ENCODE results near the gene ETV1. TPM values are rescaled to one million over a fixed set of nuclear protein-coding genes. Genes with fewer than 3 reads are reported as not detected.

The ETV1 gene
- total and polyA plus RNA-seq, 9 of the 15 experiments (the other 6 are each of a cell fraction or from before 2014, with no cell fraction given), result 7.2 to 27.4 (median 14.0) TPM

- 32% methylated on average over 5 of the region's 5 CpGs for WGBS (ENCODE audit: insufficient coverage, low coverage, missing lambda C conversion rate)
- ATAC-seq, result 0 out of 3 replicates have a peak, but pooled peaks have one; percentile 8
- Histone ChIP-seq H3K36me3 (ENCODE audit: control insufficient read depth, insufficient read depth, low read length) (peaks cover 10% of the 10 kb centered on the region; the same call in 1 of the 3 replicates), H2AFZ (ENCODE audit: low read depth, low read length) (peak overlapping the region; percentile 84), H3K9ac (ENCODE audit: insufficient read depth in 1 of 2, low read depth in 2 of 2, low read length in 2 of 2) (peak overlapping the region in 1 of 2 experiments; percentile 69; a peak in 2 of 4 replicates), H3K9me1 (ENCODE audit: control insufficient read depth, insufficient read depth, low read length) (no peaks in the 10 kb centered on the region), H3K27me3 (ENCODE audit: control insufficient read depth in 2 of 2, insufficient read depth in 2 of 2, low read length in 2 of 2) (no peaks in the 10 kb centered on the region), H3K79me2 (ENCODE audit: control insufficient read depth, insufficient read depth, low read length) (peaks cover 32% of the 10 kb centered on the region), H3K4me3 (no peak overlapping the region), H3K4me2 (ENCODE audit: insufficient read depth, low read length) (peak overlapping the region; percentile 61), H3K9me3 (replicated peaks; ENCODE audit: control insufficient read depth, insufficient read depth, low read depth, low read length) (no peaks in the 10 kb centered on the region), H3K4me1 (replicated peaks in 1 of 2; ENCODE audit: control insufficient read depth in 2 of 2, insufficient read depth in 2 of 2, low read length in 2 of 2) (peaks cover 0 to 19% of the 10 kb centered on the region in 2 experiments; a peak in 3 of 5 replicates), H3K27ac (ENCODE audit: extremely low read depth, low read depth, low read length) (peak overlapping the region; percentile 85), H4K20me1 (replicated peaks; ENCODE audit: control insufficient read depth, insufficient read depth, low read length) (no peaks in the 10 kb centered on the region)
- in situ Hi-C loops (cut with MboI), result loop anchor here (25.0 kb wide), 1 partner anchor 1268 kb away; no protein-coding TSS in a partner anchor
- ChIA-PET POLR2A (interaction anchor here (0.6 to 4.3 kb wide), 4 partner anchors 9 to 42 kb away, joined by 3 to 17 read pairs (median 5); partner anchors contain the start of gene ETV1), CTCF (ENCODE audit: low intra/inter-chr PET ratio) (no interaction called here)
- intact Hi-C loops (cut with micrococcal nuclease), result loop anchor here (5.0 kb wide), 1 partner anchor 1578 kb away; the partner anchor contains the start of gene VWDE
- peak in 1 of 4 experiments; percentile 18 for DNase-seq (ENCODE audit: extremely low read depth in 1 of 4, low spot score in 3 of 4)
- no TSS peak for BruUV-seq (replicated peaks)
- FAIRE-seq, result no peak
- TF ChIP-seq C11orf30 (IDR thresholded peaks at IDR 0.05; ENCODE audit: low read depth) (peak; percentile 16; the same call in 1 of the 2 replicates), ARHGAP35 (IDR thresholded peaks at IDR 0.05; ENCODE audit: partially characterized antibody) (no peak), KAT2B (IDR thresholded peaks at IDR 0.05; ENCODE audit: low read depth, low read length) (no peak), CEBPB (tag; IDR thresholded peaks at IDR 0.05) (peak; percentile 37; the same call in 1 of the 2 replicates), ATF3 (IDR thresholded peaks at IDR 0.05) (0 out of 2 replicates have a peak, but pooled peaks have one; percentile 10), ATF3 (CRISPR knock-in tag; conservative IDR thresholded peaks at IDR 0.05) (no peak), AFF1 (IDR thresholded peaks at IDR 0.05; ENCODE audit: low read depth in 1 of 2, partially characterized antibody in 2 of 2) (no peak), PTRF (tag; IDR thresholded peaks at IDR 0.05) (no peak), OTX1 (CRISPR knock-in tag; IDR thresholded peaks at IDR 0.05) (no peak)
- TF ChIP-seq, protein P1, sequence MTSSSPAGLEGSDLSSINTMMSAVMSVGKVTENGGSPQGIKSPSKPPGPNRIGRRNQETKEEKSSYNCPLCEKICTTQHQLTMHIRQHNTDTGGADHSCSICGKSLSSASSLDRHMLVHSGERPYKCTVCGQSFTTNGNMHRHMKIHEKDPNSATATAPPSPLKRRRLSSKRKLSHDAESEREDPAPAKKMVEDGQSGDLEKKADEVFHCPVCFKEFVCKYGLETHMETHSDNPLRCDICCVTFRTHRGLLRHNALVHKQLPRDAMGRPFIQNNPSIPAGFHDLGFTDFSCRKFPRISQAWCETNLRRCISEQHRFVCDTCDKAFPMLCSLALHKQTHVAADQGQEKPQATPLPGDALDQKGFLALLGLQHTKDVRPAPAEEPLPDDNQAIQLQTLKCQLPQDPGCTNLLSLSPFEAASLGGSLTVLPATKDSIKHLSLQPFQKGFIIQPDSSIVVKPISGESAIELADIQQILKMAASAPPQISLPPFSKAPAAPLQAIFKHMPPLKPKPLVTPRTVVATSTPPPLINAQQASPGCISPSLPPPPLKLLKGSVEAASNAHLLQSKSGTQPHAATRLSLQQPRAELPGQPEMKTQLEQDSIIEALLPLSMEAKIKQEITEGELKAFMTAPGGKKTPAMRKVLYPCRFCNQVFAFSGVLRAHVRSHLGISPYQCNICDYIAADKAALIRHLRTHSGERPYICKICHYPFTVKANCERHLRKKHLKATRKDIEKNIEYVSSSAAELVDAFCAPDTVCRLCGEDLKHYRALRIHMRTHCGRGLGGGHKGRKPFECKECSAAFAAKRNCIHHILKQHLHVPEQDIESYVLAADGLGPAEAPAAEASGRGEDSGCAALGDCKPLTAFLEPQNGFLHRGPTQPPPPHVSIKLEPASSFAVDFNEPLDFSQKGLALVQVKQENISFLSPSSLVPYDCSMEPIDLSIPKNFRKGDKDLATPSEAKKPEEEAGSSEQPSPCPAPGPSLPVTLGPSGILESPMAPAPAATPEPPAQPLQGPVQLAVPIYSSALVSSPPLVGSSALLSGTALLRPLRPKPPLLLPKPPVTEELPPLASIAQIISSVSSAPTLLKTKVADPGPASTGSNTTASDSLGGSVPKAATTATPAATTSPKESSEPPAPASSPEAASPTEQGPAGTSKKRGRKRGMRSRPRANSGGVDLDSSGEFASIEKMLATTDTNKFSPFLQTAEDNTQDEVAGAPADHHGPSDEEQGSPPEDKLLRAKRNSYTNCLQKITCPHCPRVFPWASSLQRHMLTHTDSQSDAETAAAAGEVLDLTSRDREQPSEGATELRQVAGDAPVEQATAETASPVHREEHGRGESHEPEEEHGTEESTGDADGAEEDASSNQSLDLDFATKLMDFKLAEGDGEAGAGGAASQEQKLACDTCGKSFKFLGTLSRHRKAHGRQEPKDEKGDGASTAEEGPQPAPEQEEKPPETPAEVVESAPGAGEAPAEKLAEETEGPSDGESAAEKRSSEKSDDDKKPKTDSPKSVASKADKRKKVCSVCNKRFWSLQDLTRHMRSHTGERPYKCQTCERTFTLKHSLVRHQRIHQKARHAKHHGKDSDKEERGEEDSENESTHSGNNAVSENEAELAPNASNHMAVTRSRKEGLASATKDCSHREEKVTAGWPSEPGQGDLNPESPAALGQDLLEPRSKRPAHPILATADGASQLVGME (CRISPR knock-in tag; IDR thresholded peaks at IDR 0.05), result no peak
Measured at GRCh38 chr7:13979671-13980435, 9.6 kb downstream of the ETV1 start.
